Activated CD8-positive, alpha-beta memory T cell treated with anti-CD3 and anti-CD28 coated beads for 36 hours (primary cell): Measurements from ENCODE around the gene TFDP1. TPM values are rescaled to one million over a fixed set of nuclear protein-coding genes. Genes with fewer than 3 reads are reported as not detected.

Source experiments
- CTCF ChIA-PET: fragments of 350-600 bp; sonication (Branson Sonifier 250); formaldehyde crosslinking; loops from one replicate; lab custom pipeline; 2021; ENCODE audit warnings: antibody characterized with exemption; lab: Charles Lee
- POLR2A ChIA-PET: fragments of 350-600 bp; sonication (Branson Sonifier 250); formaldehyde crosslinking; loops from one replicate; lab custom pipeline; 2021; ENCODE audit warnings: antibody characterized with exemption; lab: Charles Lee
- total RNA-seq, 2 experiments: library from RNA; stranded (reverse); gene quantifications; one replicate each; pipeline ENCODE4 v1.2.3, GENCODE V29; 2021

Gene TFDP1
- total RNA-seq, 2 experiments from 2014 or later, result 200 to 206 TPM

DNA sequence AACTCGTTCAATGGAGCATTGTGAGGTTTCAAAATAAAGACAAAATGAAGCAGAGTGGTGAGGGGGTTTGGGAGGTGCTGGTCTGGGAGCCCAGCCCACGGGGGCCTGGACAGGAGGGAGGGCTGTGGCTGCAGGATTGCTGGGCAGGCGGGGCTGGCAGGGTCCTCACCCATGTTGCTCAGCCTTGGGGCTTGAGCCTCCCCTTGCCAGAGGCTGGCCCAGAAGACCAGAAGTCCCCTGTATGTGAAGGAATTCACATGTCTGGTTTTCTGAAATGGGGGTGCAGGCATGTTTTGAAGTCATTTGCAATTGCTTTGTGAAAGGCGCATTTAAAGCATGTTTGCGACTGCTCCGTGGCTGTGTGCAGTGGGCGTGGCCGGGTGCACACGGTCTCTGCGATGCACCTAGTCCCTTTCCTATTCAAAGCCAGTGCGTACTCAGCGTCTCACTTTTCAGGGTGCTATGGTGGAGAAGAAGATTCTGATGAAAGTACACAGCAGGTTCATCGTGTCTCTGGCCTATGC lies 84.7 kb downstream of the TFDP1 start:
- CTCF ChIA-PET, result no interaction called here
- POLR2A ChIA-PET, result no interaction called here

DNA sequence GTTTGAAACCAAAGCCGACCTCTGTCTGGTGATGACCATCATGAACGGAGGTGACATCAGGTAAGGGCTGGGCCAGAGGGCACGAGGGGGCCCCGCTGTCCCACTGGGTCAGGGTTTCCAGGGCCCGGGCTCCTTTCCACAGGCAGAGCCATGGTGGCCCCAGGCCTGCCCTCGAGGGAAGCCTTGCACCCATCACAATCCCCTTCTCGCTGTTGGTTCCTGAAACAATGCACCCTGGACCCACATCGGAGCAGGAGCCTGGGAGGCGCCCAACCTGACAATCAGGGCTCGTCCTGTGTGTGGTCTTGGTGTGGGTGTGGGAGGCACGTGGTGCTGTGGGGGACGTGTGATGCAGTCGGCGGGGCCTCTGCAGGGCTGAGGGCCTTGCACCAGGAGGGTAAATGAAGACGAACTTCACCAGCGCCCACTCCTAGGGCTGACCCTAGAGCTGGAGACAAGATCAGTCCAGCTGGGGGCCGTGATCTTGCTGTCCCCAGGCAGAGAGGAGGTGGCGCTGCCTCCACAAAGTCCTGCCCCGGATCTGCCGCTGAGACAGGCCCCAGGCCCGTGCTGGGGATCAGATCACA lies 85.3 kb downstream of the TFDP1 start:
- POLR2A ChIA-PET, result no interaction called here
- CTCF ChIA-PET, result no interaction called here

DNA sequence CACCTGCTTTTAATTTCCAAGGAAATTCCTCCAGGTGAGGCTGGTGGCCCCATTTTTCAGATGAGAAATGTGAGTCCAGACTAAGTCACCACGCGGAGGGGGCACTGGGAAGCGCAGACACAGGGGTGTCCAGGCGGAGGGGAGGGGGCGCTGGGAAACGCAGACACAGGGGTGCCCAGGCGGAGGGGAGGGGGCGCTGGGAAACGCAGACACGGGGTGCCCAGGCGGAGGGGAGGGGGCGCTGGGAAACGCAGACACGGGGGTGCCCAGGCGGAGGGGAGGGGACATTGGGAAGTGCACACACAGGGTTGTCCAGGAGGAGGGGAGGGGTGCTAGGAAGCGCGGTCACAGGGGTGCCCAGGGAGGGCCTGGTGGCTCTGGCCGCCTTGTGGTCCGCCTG lies 86.0 kb downstream of the TFDP1 start:
- POLR2A ChIA-PET, result no interaction called here
- CTCF ChIA-PET, result no interaction called here

DNA sequence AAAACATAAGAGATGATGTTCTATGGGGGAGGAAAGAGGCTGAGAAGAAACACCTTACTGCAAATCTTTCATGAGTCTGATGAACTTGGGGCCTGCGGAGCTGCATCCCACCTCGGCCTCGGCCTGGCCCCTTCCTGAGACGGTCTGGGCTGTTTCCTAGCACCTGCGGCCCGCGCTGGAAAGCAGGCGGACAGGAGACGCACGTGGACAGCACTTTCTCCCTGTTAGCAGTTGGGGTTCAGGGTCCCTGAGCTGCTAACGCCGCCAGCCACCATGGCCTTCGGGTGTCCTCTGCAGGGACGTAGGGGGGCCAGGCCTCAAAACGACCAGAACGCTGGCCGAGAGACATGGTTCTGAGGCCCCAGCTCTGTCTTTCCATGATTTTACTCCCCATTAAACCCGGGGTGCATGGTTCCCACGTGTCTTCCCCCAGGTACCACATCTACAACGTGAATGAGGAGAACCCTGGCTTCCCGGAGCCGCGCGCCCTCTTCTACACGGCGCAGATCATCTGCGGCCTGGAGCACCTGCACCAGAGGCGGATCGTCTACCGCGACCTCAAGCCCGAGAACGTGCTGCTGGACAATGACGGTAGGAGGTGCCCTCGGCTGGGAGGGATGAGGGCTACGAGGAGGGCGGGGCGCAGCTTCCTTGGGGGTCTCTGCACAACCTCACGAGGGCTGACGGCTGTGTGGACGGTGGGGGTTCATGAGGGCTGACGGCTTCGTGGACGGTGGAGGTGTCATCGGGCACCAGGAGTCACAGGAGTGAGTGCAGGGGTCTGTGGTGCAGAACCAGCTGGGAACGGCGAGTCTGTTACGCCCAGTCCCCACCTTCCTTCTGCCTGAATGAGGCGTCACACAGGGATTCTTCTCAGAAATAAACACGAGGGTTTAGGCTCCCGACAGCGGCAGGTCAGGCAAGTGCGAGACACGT lies 86.8 kb downstream of the TFDP1 start:
- ChIA-PET POLR2A (no interaction called here), CTCF (no interaction called here)

DNA sequence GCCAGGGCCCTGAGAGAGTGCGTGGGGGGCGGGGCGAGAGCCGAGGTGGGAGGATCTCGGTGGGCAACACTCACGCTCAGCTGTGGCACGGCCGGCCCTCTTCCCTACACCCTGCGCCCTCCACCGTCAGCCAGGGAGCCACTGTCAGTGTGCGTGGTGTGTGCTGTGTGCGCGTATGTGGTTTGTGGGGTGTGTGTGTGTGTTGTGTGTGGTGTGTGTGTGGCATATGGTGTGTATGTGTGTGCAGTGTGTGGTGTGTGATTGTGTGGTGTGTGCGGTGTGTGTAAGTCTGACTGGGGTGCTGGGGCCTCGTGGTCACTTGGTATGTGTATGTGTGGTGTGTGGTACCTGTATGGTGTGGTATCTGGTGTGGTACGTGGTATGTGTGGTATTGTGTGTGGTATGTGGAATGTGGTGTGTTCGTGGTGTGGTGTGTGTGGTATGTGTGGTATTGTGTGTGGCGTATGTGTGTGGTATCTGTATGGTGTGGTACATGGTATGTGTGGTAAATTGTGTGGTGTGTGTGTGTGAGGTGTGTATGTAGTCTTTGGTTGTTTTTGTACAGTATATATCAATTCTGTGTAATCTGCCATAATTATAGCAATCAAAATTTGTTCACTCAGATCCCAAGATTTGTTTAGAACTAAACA lies 87.6 kb downstream of the TFDP1 start:
- CTCF ChIA-PET, result no interaction called here

More for the DNA sequence above, 87.6 kb downstream of the TFDP1 start:
- POLR2A ChIA-PET, result no interaction called here

Other genes with a start within 250 kb of the TFDP1 start
- gene GRTP1, start 220.6 kb upstream of the TFDP1 start, total RNA-seq, result not detected
- under 1 TPM; 0.57 to 0.65 TPM for gene ADPRHL1, start 131.3 kb upstream of the TFDP1 start, total RNA-seq
- gene DCUN1D2, start 94.0 kb upstream of the TFDP1 start, total RNA-seq, result 10 to 100 TPM; 13.5 to 17.3 TPM
- not detected for gene ATP4B, start 73.4 kb downstream of the TFDP1 start, total RNA-seq
- under 1 TPM in 1 of 2 experiments, not detected in 1; 0.19 TPM for gene GRK1, start 82.5 kb downstream of the TFDP1 start, total RNA-seq
- under 1 TPM; 0.73 to 0.80 TPM for gene TMEM255B, start 174.5 kb downstream of the TFDP1 start, total RNA-seq